ENCODE data around the gene VAV2.

The VAV2 gene

DNA sequence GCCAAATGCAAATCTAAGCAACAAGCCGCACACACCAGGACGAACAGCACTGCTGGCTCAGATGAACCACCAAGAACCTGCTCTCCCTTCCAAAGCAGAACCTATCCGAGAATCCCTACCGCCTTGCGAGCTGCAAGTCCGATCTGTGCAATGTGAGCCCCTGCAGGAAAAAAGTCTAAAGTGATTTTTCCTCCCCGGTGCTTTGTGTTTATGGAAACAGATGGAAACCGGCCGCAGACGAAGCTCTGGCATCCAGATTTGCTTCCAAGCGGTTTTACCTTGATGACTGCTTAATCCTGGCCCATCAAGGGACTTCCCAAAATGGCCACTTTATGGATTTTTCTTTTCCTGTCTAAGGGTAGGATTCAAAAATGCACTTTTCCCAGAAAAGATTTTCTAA is 112.5 kb downstream of the VAV2 start:
- Histone ChIP-seq H3K36me3 (ENCODE audit: control insufficient read depth in 4 of 4, insufficient read depth in 4 of 4, low read length in 3 of 4) (no peaks in the 10 kb centered on the region), H3K27me3 (replicated peaks in 2 of 5; ENCODE audit: control insufficient read depth in 4 of 5, insufficient read depth in 5 of 5, low read length in 4 of 5) (no peaks in the 10 kb centered on the region), H3K4me1 (ENCODE audit: control extremely low read depth in 1 of 4, control insufficient read depth in 4 of 4, insufficient read depth in 4 of 4, low read length in 3 of 4) (peaks cover 0 to 2% (median 0%) of the 10 kb centered on the region in 4 experiments), H3K4me3 (ENCODE audit: control insufficient read depth in 1 of 7, extremely low read depth in 1 of 7, insufficient read depth in 4 of 7, low read depth in 2 of 7, low read length in 6 of 7) (no peak overlapping the region), H3K9me3 (ENCODE audit: control extremely low read depth in 1 of 5, control insufficient read depth in 4 of 5, insufficient read depth in 2 of 5, low read depth in 1 of 5, low read length in 4 of 5) (no peaks in the 10 kb centered on the region), H3K27ac (ENCODE audit: insufficient read depth in 1 of 2, low read depth in 1 of 2, low read length in 2 of 2, poor library complexity in 1 of 2, severe bottlenecking in 2 of 2) (no peak overlapping the region)
- DNase-seq, result no peak
- WGBS (ENCODE audit: insufficient coverage), result 94% methylated on average over 10 of the region's 11 CpGs
- POLR2A ChIA-PET, result no interaction called here
- CTCF ChIA-PET, result interaction anchor here (1.2 kb wide), 1 partner anchor 116 kb away, joined by 4 read pairs; no protein-coding TSS in a partner anchor

DNA sequence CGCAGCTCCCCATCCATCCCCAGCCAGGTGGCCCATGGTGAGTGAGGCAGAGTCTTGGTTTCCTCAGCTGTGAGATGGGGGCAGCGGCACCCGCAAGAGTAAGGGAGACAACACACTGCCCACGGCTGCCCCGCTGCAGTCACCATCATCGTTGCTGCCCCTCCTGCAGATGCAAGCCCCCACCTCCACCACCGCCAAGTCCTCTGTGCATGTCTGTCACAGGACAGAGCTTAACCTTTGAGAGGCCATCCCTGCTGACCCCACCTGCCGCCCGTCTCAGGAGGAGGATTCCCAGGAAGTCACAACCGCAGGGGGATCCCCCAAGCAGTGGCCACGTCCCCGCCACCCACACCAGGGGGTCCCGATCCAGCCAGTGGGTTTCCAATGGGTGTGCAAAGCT is 113.7 kb downstream of the VAV2 start:
- ChIA-PET POLR2A (interaction anchor here (0.5 kb wide), 1 partner anchor 27 kb away, joined by 3 read pairs; no protein-coding TSS in a partner anchor), CTCF (no interaction called here)
- WGBS (ENCODE audit: insufficient coverage), result 98% methylated on average over 13 of the region's 13 CpGs
- Histone ChIP-seq H3K4me3 (ENCODE audit: control insufficient read depth in 1 of 7, extremely low read depth in 1 of 7, insufficient read depth in 4 of 7, low read depth in 2 of 7, low read length in 6 of 7) (no peak overlapping the region), H3K36me3 (ENCODE audit: control insufficient read depth in 4 of 4, insufficient read depth in 4 of 4, low read length in 3 of 4) (no peaks in the 10 kb centered on the region), H3K9me3 (ENCODE audit: control extremely low read depth in 1 of 5, control insufficient read depth in 4 of 5, insufficient read depth in 2 of 5, low read depth in 1 of 5, low read length in 4 of 5) (no peaks in the 10 kb centered on the region), H3K27ac (ENCODE audit: insufficient read depth in 1 of 2, low read depth in 1 of 2, low read length in 2 of 2, poor library complexity in 1 of 2, severe bottlenecking in 2 of 2) (no peak overlapping the region), H3K27me3 (replicated peaks in 2 of 5; ENCODE audit: control insufficient read depth in 4 of 5, insufficient read depth in 5 of 5, low read length in 4 of 5) (no peaks in the 10 kb centered on the region), H3K4me1 (ENCODE audit: control extremely low read depth in 1 of 4, control insufficient read depth in 4 of 4, insufficient read depth in 4 of 4, low read length in 3 of 4) (peaks cover 0 to 7% (median 0%) of the 10 kb centered on the region in 4 experiments)
- no peak for DNase-seq

GRCh38 chr9:133877967-133878366 is 114.2 kb downstream of the VAV2 start:
- CTCF ChIA-PET, result no interaction called here
- H3K4me3 ChIP-seq (ENCODE audit: control insufficient read depth in 1 of 7, extremely low read depth in 1 of 7, insufficient read depth in 4 of 7, low read depth in 2 of 7, low read length in 6 of 7), result no peak overlapping the region
- DNase-seq, result no peak
- no peaks in the 10 kb centered on the region for H3K27me3 ChIP-seq (replicated peaks in 2 of 5; ENCODE audit: control insufficient read depth in 4 of 5, insufficient read depth in 5 of 5, low read length in 4 of 5)
- WGBS (ENCODE audit: insufficient coverage), result 98% methylated on average over 17 of the region's 17 CpGs
- H3K27ac ChIP-seq (ENCODE audit: insufficient read depth in 1 of 2, low read depth in 1 of 2, low read length in 2 of 2, poor library complexity in 1 of 2, severe bottlenecking in 2 of 2), result no peak overlapping the region
- no peaks in the 10 kb centered on the region for H3K36me3 ChIP-seq (ENCODE audit: control insufficient read depth in 4 of 4, insufficient read depth in 4 of 4, low read length in 3 of 4)
- POLR2A ChIA-PET, result no interaction called here
- H3K9me3 ChIP-seq (ENCODE audit: control extremely low read depth in 1 of 5, control insufficient read depth in 4 of 5, insufficient read depth in 2 of 5, low read depth in 1 of 5, low read length in 4 of 5), result no peaks in the 10 kb centered on the region
- peaks cover 0 to 10% (median 0%) of the 10 kb centered on the region in 4 experiments for H3K4me1 ChIP-seq (ENCODE audit: control extremely low read depth in 1 of 4, control insufficient read depth in 4 of 4, insufficient read depth in 4 of 4, low read length in 3 of 4)

- DNase-seq, result no peak
- 93% methylated on average over 3 of the region's 5 CpGs for WGBS (ENCODE audit: insufficient coverage)
- peaks cover 0 to 10% (median 0%) of the 10 kb centered on the region in 4 experiments for H3K4me1 ChIP-seq (ENCODE audit: control extremely low read depth in 1 of 4, control insufficient read depth in 4 of 4, insufficient read depth in 4 of 4, low read length in 3 of 4)
- no peak overlapping the region for H3K27ac ChIP-seq (ENCODE audit: insufficient read depth in 1 of 2, low read depth in 1 of 2, low read length in 2 of 2, poor library complexity in 1 of 2, severe bottlenecking in 2 of 2)
- ChIA-PET POLR2A (interaction anchor here (0.6 kb wide), 1 partner anchor 123 kb away, joined by 3 read pairs; no protein-coding TSS in a partner anchor), CTCF (no interaction called here)
- no peaks in the 10 kb centered on the region for H3K36me3 ChIP-seq (ENCODE audit: control insufficient read depth in 4 of 4, insufficient read depth in 4 of 4, low read length in 3 of 4)
- no peak overlapping the region for H3K4me3 ChIP-seq (ENCODE audit: control insufficient read depth in 1 of 7, extremely low read depth in 1 of 7, insufficient read depth in 4 of 7, low read depth in 2 of 7, low read length in 6 of 7)
- H3K9me3 ChIP-seq (ENCODE audit: control extremely low read depth in 1 of 5, control insufficient read depth in 4 of 5, insufficient read depth in 2 of 5, low read depth in 1 of 5, low read length in 4 of 5), result no peaks in the 10 kb centered on the region
- no peaks in the 10 kb centered on the region for H3K27me3 ChIP-seq (replicated peaks in 2 of 5; ENCODE audit: control insufficient read depth in 4 of 5, insufficient read depth in 5 of 5, low read length in 4 of 5)
Observed at GRCh38 chr9:133877327-133877726, 114.8 kb downstream of the VAV2 start.

GRCh38 chr9:133876836-133877235 is 115.3 kb downstream of the VAV2 start:
- no peak for DNase-seq
- no peaks in the 10 kb centered on the region for H3K27me3 ChIP-seq (replicated peaks in 2 of 5; ENCODE audit: control insufficient read depth in 4 of 5, insufficient read depth in 5 of 5, low read length in 4 of 5)
- CTCF ChIA-PET, result no interaction called here
- H3K36me3 ChIP-seq (ENCODE audit: control insufficient read depth in 4 of 4, insufficient read depth in 4 of 4, low read length in 3 of 4), result no peaks in the 10 kb centered on the region
- H3K27ac ChIP-seq (ENCODE audit: insufficient read depth in 1 of 2, low read depth in 1 of 2, low read length in 2 of 2, poor library complexity in 1 of 2, severe bottlenecking in 2 of 2), result no peak overlapping the region
- no peak overlapping the region for H3K4me3 ChIP-seq (ENCODE audit: control insufficient read depth in 1 of 7, extremely low read depth in 1 of 7, insufficient read depth in 4 of 7, low read depth in 2 of 7, low read length in 6 of 7)
- no peaks in the 10 kb centered on the region for H3K9me3 ChIP-seq (ENCODE audit: control extremely low read depth in 1 of 5, control insufficient read depth in 4 of 5, insufficient read depth in 2 of 5, low read depth in 1 of 5, low read length in 4 of 5)
- POLR2A ChIA-PET, result interaction anchor here (0.6 kb wide), 1 partner anchor 123 kb away, joined by 3 read pairs; no protein-coding TSS in a partner anchor
- WGBS (ENCODE audit: insufficient coverage), result 89% methylated on average over 11 of the region's 13 CpGs
- peaks cover 0 to 10% (median 0%) of the 10 kb centered on the region in 4 experiments for H3K4me1 ChIP-seq (ENCODE audit: control extremely low read depth in 1 of 4, control insufficient read depth in 4 of 4, insufficient read depth in 4 of 4, low read length in 3 of 4)

GRCh38 chr9:133876144-133876543 is 116.0 kb downstream of the VAV2 start:
- Histone ChIP-seq H3K27ac (ENCODE audit: insufficient read depth in 1 of 2, low read depth in 1 of 2, low read length in 2 of 2, poor library complexity in 1 of 2, severe bottlenecking in 2 of 2) (no peak overlapping the region), H3K27me3 (replicated peaks in 2 of 5; ENCODE audit: control insufficient read depth in 4 of 5, insufficient read depth in 5 of 5, low read length in 4 of 5) (no peaks in the 10 kb centered on the region), H3K36me3 (ENCODE audit: control insufficient read depth in 4 of 4, insufficient read depth in 4 of 4, low read length in 3 of 4) (no peaks in the 10 kb centered on the region), H3K4me3 (ENCODE audit: control insufficient read depth in 1 of 7, extremely low read depth in 1 of 7, insufficient read depth in 4 of 7, low read depth in 2 of 7, low read length in 6 of 7) (no peak overlapping the region), H3K4me1 (ENCODE audit: control extremely low read depth in 1 of 4, control insufficient read depth in 4 of 4, insufficient read depth in 4 of 4, low read length in 3 of 4) (peaks cover 0 to 10% (median 0%) of the 10 kb centered on the region in 4 experiments), H3K9me3 (ENCODE audit: control extremely low read depth in 1 of 5, control insufficient read depth in 4 of 5, insufficient read depth in 2 of 5, low read depth in 1 of 5, low read length in 4 of 5) (no peaks in the 10 kb centered on the region)
- 95% methylated on average over 11 of the region's 11 CpGs for WGBS (ENCODE audit: insufficient coverage)
- POLR2A ChIA-PET, result no interaction called here
- CTCF ChIA-PET, result interaction anchor here (0.9 kb wide), 1 partner anchor 11 kb away, joined by 3 read pairs; no protein-coding TSS in a partner anchor
- no peak for DNase-seq

GRCh38 chr9:133875131-133875530 is 117.0 kb downstream of the VAV2 start:
- DNase-seq, result no peak
- Histone ChIP-seq H3K4me1 (ENCODE audit: control extremely low read depth in 1 of 4, control insufficient read depth in 4 of 4, insufficient read depth in 4 of 4, low read length in 3 of 4) (peaks cover 3 to 15% (median 5%) of the 10 kb centered on the region in 4 experiments), H3K27ac (ENCODE audit: insufficient read depth in 1 of 2, low read depth in 1 of 2, low read length in 2 of 2, poor library complexity in 1 of 2, severe bottlenecking in 2 of 2) (no peak overlapping the region), H3K27me3 (replicated peaks in 2 of 5; ENCODE audit: control insufficient read depth in 4 of 5, insufficient read depth in 5 of 5, low read length in 4 of 5) (no peaks in the 10 kb centered on the region), H3K36me3 (ENCODE audit: control insufficient read depth in 4 of 4, insufficient read depth in 4 of 4, low read length in 3 of 4) (no peaks in the 10 kb centered on the region), H3K4me3 (ENCODE audit: control insufficient read depth in 1 of 7, extremely low read depth in 1 of 7, insufficient read depth in 4 of 7, low read depth in 2 of 7, low read length in 6 of 7) (no peak overlapping the region), H3K9me3 (ENCODE audit: control extremely low read depth in 1 of 5, control insufficient read depth in 4 of 5, insufficient read depth in 2 of 5, low read depth in 1 of 5, low read length in 4 of 5) (no peaks in the 10 kb centered on the region)
- 86% methylated on average over 9 of the region's 11 CpGs for WGBS (ENCODE audit: insufficient coverage)
- POLR2A ChIA-PET, result no interaction called here
- CTCF ChIA-PET, result interaction anchor here (0.9 kb wide), 1 partner anchor 10 kb away, joined by 3 read pairs; no protein-coding TSS in a partner anchor

Data from common myeloid progenitor, CD34-positive (primary cell).